Gastrocnemius medialis (tissue), 4 donors: ENCODE results near the gene LEFTY2.

Source experiments
- CTCF ChIP-seq, 5 experiments: fragments of 450-650 bp in 3 of 5; fragments of 200-600 bp in 2 of 5; sonication (generic) in 2 of 5; IDR thresholded peaks in 4 of 5; conservative IDR thresholded peaks in 1 of 5; 1 replicate in 4 of 5; 2 replicates in 1 of 5; pipeline ENCODE4 v1.5.1; 2016 to 2019; ENCODE audit warnings: antibody characterized with exemption in 5 of 5, mild to moderate bottlenecking in 3 of 5, moderate library complexity in 3 of 5
- POLR2A ChIP-seq, 2 donors: fragments of 450-650 bp; IDR thresholded peaks; one replicate each; pipeline ENCODE4 v1.6.1; 2017; ENCODE audit warnings: antibody characterized with exemption in 2 of 2, mild to moderate bottlenecking in 2 of 2, moderate library complexity in 2 of 2

- TF ChIP-seq POLR2A (IDR thresholded peaks at IDR 0.05) (no peak), CTCF (IDR thresholded peaks at IDR 0.05 in 4 of 5, conservative IDR thresholded peaks at IDR 0.05 in 1 of 5) (no peak)
These were observed 17.7 kb downstream of the LEFTY2 start for GRCh38 chr1:225923381-225923691.
